Lower lobe of right lung (tissue), 2 donors: Measurements from ENCODE around the gene PTPN13. TPM values are rescaled to one million over a fixed set of nuclear protein-coding genes. Genes with fewer than 3 reads are reported as not detected.

Experiments used
- ATAC-seq, 2 donors: fragments of 200-7000 bp; cut with Tn5 transposase; one replicate each; pipeline ENCODE4 v1.9.1; 2020 to 2022; ENCODE audit warnings: mild to moderate bottlenecking in 2 of 2, moderate library complexity in 2 of 2
- DNase-seq: peaks from one replicate; pipeline ENCODE4 v3.0.0-alpha.2; 2020
- H3K27ac ChIP-seq: fragments of 200-600 bp; one replicate; pipeline ENCODE4 v1.8.0; 2022
- H3K27me3 ChIP-seq: fragments of 200-600 bp; one replicate; pipeline ENCODE4 v1.8.0; 2022; ENCODE audit warnings: low read depth
- H3K36me3 ChIP-seq: fragments of 200-600 bp; one replicate; pipeline ENCODE4 v1.8.0; 2022; ENCODE audit warnings: mild to moderate bottlenecking
- H3K4me1 ChIP-seq: fragments of 200-600 bp; one replicate; pipeline ENCODE4 v1.8.0; 2022
- H3K4me3 ChIP-seq: fragments of 200-600 bp; one replicate; pipeline ENCODE4 v1.8.0; 2022; ENCODE audit warnings: mild to moderate bottlenecking
- H3K9me3 ChIP-seq: fragments of 200-600 bp; one replicate; pipeline ENCODE4 v1.8.0; 2022
- intact Hi-C: fragments of 100-400 bp; cut with DNase I; formaldehyde crosslinking; loops from one replicate; pipeline ENCODE4 v1.11.0; 2022
- total RNA-seq: library from RNA; stranded (reverse); fragmentation: NEBNext Ultra II Directional; extraction: Animal tissue kit (Norgen Biotek cat#: 25700); gene quantifications from one replicate; pipeline ENCODE4 v1.2.1, GENCODE V29; 2021
- TF ChIP-seq, protein P1 (sequence below): fragments of 200-600 bp; IDR thresholded peaks from one replicate; pipeline ENCODE4 v1.8.0; 2022; ENCODE audit warnings: antibody characterized with exemption, mild to moderate bottlenecking
- donor health status: DM: no; HTN: yes; CAD: no; lungs with severe emphysema.

Gene PTPN13
- total RNA-seq, 1 donor from 2014 or later = 77.2 TPM

DNA sequence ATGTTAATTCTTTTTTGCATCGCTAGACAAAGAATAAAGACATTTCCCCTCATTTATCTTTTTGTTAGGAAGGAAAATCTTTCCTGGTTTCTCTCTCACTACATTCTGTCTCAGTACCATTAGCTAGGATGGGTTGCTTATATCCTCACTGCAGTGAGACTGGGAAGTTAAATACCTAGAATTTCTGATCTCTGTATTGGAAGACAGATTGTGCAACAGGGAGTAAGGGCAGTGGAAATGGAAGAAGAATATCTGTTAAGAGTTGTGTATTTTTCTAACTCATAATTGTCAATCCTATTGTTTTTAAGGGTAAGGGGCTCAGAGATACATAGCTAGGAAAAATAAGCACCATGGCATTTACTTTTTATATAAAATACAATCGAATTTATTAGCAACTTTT lies 19.6 kb downstream of the PTPN13 start:
- TF ChIP-seq, protein P1, sequence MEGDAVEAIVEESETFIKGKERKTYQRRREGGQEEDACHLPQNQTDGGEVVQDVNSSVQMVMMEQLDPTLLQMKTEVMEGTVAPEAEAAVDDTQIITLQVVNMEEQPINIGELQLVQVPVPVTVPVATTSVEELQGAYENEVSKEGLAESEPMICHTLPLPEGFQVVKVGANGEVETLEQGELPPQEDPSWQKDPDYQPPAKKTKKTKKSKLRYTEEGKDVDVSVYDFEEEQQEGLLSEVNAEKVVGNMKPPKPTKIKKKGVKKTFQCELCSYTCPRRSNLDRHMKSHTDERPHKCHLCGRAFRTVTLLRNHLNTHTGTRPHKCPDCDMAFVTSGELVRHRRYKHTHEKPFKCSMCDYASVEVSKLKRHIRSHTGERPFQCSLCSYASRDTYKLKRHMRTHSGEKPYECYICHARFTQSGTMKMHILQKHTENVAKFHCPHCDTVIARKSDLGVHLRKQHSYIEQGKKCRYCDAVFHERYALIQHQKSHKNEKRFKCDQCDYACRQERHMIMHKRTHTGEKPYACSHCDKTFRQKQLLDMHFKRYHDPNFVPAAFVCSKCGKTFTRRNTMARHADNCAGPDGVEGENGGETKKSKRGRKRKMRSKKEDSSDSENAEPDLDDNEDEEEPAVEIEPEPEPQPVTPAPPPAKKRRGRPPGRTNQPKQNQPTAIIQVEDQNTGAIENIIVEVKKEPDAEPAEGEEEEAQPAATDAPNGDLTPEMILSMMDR = no peak

DNA sequence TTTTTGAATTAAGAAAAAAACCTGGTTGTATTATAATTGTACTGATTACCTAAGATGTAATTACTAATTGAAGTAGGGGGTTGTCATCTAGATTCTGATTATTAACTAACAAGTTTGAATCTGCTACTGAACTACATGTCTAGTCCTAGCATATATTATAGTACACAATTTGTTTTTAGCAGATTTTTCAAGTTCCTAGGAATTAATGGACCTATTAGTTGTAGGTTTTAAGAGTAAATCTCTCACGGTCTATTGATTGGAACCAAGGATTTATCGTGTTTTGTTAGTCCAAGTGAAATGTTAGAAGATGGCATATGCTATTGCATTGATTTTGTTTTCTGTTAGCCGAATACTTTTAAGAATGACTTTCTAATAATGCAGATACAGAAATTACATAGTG lies 20.8 kb downstream of the PTPN13 start:
- Histone ChIP-seq H3K27ac (no peak overlapping the region), H3K4me1 (no peaks in the 10 kb centered on the region), H3K36me3 (no peaks in the 10 kb centered on the region), H3K9me3 (no peaks in the 10 kb centered on the region), H3K27me3 (no peaks in the 10 kb centered on the region), H3K4me3 (no peak overlapping the region)
- intact Hi-C loops = no loop called here
- ATAC-seq (no peak), DNase-seq (no peak)
- TF ChIP-seq, protein P1 = no peak

More for the DNA sequence above, 19.6 kb downstream of the PTPN13 start:
- H3K4me3 ChIP-seq = no peak overlapping the region
- ATAC-seq = no peak
- H3K27ac ChIP-seq = no peak overlapping the region
- H3K27me3 ChIP-seq = no peaks in the 10 kb centered on the region
- no peaks in the 10 kb centered on the region for H3K9me3 ChIP-seq
- DNase-seq = no peak
- H3K4me1 ChIP-seq = no peaks in the 10 kb centered on the region
- intact Hi-C loops = no loop called here
- H3K36me3 ChIP-seq = no peaks in the 10 kb centered on the region

DNA sequence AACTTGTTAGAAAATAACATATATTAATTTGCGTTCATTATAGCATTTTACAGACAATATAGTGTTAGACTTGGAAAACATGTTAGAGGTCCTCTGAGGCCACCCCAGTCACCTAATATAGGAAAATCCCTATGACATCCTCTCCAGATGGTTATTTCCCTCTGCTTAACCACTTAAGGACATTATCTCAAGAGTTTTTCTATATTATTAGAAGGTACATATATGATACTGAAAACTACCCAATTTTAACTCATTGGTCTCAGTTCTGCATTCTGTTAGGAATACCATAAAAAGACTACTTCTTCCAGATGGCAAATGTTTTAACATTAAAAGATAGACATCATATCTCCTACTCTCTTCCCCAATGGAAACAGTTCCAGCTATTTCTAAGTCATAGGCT lies 21.4 kb downstream of the PTPN13 start:
- H3K27ac ChIP-seq = no peak overlapping the region
- no peaks in the 10 kb centered on the region for H3K36me3 ChIP-seq
- H3K27me3 ChIP-seq = no peaks in the 10 kb centered on the region
- no peak overlapping the region for H3K4me3 ChIP-seq
- H3K4me1 ChIP-seq = no peaks in the 10 kb centered on the region
- ATAC-seq = no peak
- intact Hi-C loops = no loop called here
- TF ChIP-seq, protein P1 = no peak
- no peak for DNase-seq
- no peaks in the 10 kb centered on the region for H3K9me3 ChIP-seq

DNA sequence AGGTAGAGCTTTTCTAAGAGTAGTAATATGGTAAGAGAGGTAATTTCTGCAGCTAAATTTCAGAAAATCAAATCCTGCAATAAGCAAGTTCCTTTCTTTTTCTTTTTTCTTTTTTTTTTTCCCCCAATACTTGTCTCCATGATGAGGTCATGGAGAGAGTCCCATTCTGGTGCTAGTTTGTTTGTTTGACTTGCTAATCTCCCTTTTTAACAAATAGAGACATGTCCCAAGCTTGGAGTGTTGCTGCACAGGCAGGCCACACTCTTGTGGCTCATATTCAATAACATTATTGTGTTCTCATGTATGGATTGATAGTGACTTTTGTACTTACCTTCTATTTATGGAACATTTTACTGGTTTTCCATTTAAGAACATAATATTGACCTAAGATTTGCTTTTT lies 25.5 kb downstream of the PTPN13 start:
- no peak for DNase-seq
- Histone ChIP-seq H3K9me3 (no peaks in the 10 kb centered on the region), H3K4me1 (peaks cover 8% of the 10 kb centered on the region), H3K27ac (no peak overlapping the region), H3K36me3 (no peaks in the 10 kb centered on the region), H3K27me3 (no peaks in the 10 kb centered on the region), H3K4me3 (no peak overlapping the region)
- TF ChIP-seq, protein P1 = no peak
- intact Hi-C loops = no loop called here
- no peak for ATAC-seq

DNA sequence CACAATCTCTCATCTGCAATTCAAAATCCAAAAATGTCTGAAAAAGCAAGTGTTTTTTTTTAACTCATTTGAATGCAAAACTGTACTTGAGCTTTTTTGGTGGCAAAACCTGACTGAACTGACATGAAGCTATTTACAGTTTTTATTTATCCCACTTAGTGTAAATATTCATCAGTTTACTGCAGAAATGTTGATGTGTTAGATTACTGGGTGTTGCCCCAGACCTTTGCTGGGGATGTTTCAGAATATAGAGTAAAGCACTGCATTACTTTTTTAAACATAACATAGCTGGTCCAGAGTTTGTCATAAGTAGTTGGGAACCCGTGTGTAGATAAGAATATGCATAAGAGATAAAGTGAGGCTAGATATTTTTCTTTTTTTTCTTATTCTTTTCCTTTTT lies 27.3 kb downstream of the PTPN13 start:
- H3K27ac ChIP-seq = no peak overlapping the region
- H3K36me3 ChIP-seq = no peaks in the 10 kb centered on the region
- intact Hi-C loops = no loop called here
- peaks cover 8% of the 10 kb centered on the region for H3K4me1 ChIP-seq
- H3K27me3 ChIP-seq = no peaks in the 10 kb centered on the region
- no peak for DNase-seq
- TF ChIP-seq, protein P1 = no peak
- no peak for ATAC-seq
- H3K9me3 ChIP-seq = no peaks in the 10 kb centered on the region
- H3K4me3 ChIP-seq = no peak overlapping the region

DNA sequence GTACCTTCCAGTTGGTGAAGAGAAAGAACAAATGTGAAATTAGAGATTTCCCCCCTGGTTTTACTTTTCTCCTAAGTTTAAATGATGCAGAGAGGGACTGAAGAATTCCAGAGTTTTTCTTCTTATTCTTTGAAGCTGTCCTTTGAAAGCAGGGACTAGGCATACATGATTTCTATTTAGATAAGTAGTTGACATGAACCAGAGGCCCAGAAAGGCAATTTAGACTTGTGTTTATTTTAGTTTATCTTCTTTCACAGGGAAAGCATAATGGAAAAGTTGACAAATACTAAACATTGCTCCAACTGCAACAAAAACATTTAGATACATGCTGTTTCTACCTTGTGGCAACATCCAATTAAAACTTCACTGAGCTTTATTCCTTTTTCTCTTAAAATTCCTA lies 32.0 kb downstream of the PTPN13 start:
- Histone ChIP-seq H3K36me3 (no peaks in the 10 kb centered on the region), H3K4me3 (no peak overlapping the region), H3K9me3 (no peaks in the 10 kb centered on the region), H3K27me3 (no peaks in the 10 kb centered on the region), H3K27ac (no peak overlapping the region), H3K4me1 (peaks cover 10% of the 10 kb centered on the region)
- DNase-seq (no peak), ATAC-seq (no peak)
- TF ChIP-seq, protein P1 = no peak
- intact Hi-C loops = no loop called here
